ENCODE measurements around the gene ELL. TPM values are rescaled to one million over a fixed set of nuclear protein-coding genes. Genes with fewer than 3 reads are reported as not detected.

ELL gene
- total and polyA plus RNA-seq, 9 of the 15 experiments (the other 6 are each of a cell fraction or from before 2014, with no cell fraction given), result 0.24 to 22.5 (median 4.1) TPM

DNA sequence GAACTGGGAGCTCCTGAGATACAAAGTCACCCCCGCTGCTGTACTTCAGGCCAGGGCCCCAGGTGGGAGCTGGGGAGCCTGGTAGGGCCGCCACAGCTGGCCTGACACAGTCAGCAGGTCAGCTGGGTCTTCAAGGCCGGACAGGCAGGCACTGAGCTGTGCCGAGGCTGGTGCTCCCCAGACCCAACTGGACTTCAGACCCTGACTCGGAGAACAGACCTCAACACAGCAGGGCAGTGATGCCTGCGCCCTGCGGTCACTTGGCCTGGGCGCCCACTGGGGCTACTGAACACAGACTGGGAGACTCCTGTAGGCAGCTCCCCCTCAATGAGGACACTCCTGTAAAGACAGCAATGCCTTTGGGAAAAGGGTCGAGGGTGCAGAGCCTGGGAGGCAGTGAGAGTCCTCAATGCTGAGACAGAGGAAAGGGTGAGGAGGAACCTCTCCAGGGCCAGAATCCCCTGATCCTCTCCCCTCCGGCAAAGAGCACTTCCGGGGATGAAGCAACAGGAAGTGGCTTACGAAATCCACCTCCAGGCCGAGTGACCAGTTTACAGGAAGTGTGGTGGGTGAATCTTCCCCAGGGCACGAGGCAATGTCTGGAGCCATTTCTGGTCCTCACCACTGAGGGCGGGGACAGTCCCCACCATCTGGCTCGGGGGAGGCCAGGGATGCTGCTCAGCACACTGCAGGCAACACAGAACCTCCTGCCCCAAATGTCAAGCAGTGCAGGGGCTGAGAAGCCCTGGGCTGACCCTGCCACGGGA is 43.1 kb downstream of the ELL start (continued):
- TF ChIP-seq ZNF232 (CRISPR knock-in tag; IDR thresholded peaks at IDR 0.05), result no peak
- TF ChIP-seq XRCC5 (IDR thresholded peaks at IDR 0.05; ENCODE audit: low read depth, low read length), result no peak
- TF ChIP-seq SAP30 (IDR thresholded peaks at IDR 0.05; ENCODE audit: borderline replicate concordance, insufficient read depth, low read depth, low read length, poor library complexity, severe bottlenecking), result no peak
- no peak for TF ChIP-seq XRCC3 (IDR thresholded peaks at IDR 0.05)
- TF ChIP-seq RBM15 (IDR thresholded peaks at IDR 0.05; ENCODE audit: insufficient read depth, low read length), result no peak
- no peak for TF ChIP-seq CAMTA2 (CRISPR knock-in tag; conservative IDR thresholded peaks at IDR 0.05)
- no peak for TF ChIP-seq PPARD (CRISPR knock-in tag; IDR thresholded peaks at IDR 0.05)
- TF ChIP-seq ZKSCAN3 (CRISPR knock-in tag; IDR thresholded peaks at IDR 0.05), result no peak
- TF ChIP-seq CCAR2 (IDR thresholded peaks at IDR 0.05; ENCODE audit: low read depth, low read length), result no peak
- TF ChIP-seq, protein P1, sequence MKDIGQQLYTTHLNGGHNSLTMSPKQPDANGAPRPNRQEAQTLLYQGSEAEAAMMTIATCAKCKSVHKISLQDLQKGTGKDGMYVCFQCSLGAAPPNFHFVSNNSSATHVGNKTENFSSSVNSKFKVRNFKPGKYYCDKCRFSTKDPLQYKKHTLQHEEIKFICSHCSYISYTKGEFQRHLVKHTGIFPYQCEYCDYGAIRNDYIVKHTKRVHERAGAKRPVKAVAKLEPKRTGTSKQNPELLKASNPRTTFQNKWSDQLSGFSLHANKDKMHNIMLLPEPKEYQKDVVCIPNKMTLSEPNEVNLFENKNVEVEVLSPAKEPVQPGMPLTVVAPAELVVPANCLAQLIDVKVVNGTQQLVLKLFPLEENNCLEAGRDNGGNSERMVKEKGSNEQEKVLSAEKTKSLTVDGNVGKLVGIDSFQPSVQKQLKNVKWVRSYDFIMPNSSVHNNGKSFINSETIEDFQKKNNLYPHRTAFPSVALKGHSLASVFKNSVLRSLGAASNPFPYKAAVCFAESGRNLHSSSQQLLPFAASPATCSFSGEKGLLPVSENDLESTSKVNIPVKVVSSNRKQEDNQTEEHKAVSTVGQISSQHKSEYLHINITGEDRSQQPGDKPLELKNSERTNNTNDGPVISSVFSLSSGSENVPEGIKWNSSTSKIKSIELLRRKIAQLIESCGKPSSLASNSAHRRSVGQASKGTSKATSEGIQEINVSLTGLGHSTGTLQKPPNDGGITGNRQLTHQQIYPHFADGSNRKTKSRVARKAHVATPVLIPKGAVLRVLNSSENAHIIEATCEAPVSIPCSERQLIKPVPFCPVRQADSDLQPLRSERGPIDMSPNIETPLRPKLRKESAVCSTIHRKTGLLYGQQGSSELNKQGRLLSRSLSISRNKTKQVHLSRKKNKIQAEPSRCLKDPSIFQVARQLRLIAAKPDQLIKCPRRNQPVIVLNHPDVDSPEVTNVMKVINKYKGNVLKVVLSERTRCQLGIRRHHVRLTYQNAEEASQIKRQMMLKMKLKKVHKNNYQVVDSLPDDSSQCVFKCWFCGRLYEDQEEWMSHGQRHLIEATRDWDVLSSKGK (CRISPR knock-in tag; IDR thresholded peaks at IDR 0.05), result no peak
- TF ChIP-seq, protein P2, sequence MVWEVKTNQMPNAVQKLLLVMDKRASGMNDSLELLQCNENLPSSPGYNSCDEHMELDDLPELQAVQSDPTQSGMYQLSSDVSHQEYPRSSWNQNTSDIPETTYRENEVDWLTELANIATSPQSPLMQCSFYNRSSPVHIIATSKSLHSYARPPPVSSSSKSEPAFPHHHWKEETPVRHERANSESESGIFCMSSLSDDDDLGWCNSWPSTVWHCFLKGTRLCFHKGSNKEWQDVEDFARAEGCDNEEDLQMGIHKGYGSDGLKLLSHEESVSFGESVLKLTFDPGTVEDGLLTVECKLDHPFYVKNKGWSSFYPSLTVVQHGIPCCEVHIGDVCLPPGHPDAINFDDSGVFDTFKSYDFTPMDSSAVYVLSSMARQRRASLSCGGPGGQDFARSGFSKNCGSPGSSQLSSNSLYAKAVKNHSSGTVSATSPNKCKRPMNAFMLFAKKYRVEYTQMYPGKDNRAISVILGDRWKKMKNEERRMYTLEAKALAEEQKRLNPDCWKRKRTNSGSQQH (CRISPR knock-in tag; IDR thresholded peaks at IDR 0.05), result no peak
- TF ChIP-seq TBP (optimal IDR thresholded peaks at IDR 0.05; ENCODE audit: low read depth, low read length), result no peak
- TF ChIP-seq, protein P3, sequence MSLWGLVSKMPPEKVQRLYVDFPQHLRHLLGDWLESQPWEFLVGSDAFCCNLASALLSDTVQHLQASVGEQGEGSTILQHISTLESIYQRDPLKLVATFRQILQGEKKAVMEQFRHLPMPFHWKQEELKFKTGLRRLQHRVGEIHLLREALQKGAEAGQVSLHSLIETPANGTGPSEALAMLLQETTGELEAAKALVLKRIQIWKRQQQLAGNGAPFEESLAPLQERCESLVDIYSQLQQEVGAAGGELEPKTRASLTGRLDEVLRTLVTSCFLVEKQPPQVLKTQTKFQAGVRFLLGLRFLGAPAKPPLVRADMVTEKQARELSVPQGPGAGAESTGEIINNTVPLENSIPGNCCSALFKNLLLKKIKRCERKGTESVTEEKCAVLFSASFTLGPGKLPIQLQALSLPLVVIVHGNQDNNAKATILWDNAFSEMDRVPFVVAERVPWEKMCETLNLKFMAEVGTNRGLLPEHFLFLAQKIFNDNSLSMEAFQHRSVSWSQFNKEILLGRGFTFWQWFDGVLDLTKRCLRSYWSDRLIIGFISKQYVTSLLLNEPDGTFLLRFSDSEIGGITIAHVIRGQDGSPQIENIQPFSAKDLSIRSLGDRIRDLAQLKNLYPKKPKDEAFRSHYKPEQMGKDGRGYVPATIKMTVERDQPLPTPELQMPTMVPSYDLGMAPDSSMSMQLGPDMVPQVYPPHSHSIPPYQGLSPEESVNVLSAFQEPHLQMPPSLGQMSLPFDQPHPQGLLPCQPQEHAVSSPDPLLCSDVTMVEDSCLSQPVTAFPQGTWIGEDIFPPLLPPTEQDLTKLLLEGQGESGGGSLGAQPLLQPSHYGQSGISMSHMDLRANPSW (CRISPR knock-in tag; IDR thresholded peaks at IDR 0.05), result no peak
